ENCODE results near the gene MAP3K15.

Gene MAP3K15

GRCh38 chrX:19326567-19326966, 188.7 kb downstream of the MAP3K15 start:
- no peak for TF ChIP-seq CTCF (IDR thresholded peaks at IDR 0.05; ENCODE audit: low read length, missing control alignments)
- no peak overlapping the region for H3K4me3 ChIP-seq (replicated peaks; ENCODE audit: low read depth, low read length)
- DNase-seq (ENCODE audit: low read depth) = no peak

Data from fibroblast of pulmonary artery (primary cell).